HG02610 (cell line): ENCODE measurements around the gene CAPZB.

Experiments used
- ATAC-seq: cut with Tn5 transposase; IDR thresholded peaks from one replicate; pipeline ENCODE4 v1.9.1; 2021; ENCODE audit warnings: mild to moderate bottlenecking, moderate library complexity; ENCODE audit not compliant: unreplicated experiment

Gene CAPZB

GRCh38 chr1:19410393-19410792, 74.9 kb downstream of the CAPZB start:
- no peak for ATAC-seq

DNA sequence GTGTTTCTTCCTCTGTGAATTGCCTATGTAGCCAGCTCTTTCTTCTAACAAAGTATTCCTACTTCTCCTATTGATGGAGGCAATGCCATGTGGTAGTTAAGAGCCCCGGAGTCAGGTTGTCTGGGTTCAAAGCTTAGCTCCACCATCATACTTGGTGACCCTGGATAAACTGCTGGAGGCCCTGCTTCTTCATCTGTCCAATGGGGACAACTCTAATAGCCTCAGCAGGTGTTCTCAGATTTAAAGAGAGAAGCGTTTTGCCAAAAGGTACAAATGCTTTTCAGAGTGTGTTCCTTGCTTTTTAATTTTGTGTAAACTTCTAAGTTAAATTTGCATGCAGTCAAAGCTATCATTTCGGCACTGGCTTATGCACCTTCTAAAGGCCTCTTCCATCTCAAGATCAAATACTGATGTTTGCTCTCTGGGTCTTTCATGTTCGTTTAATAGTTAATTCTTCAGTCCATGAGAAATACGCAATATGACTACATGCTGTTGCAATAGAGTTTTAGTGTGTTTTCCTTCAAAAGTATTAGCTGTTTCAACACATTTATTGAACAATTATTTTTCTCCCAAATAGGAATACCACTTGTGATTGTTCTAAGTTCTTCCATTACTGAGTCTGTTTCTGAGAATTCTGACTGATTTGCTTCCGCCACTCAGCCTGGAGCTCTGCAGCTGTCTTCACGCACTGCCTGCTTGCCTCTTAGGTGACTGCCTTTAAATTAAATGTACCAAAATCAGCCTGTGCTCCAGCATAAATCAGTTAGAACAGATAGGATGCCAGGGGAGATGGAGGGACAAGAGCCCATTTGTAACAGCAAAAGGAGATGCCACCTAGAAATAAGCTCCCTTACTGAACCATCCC, 75.6 kb downstream of the CAPZB start:
- ATAC-seq: no peak

DNA sequence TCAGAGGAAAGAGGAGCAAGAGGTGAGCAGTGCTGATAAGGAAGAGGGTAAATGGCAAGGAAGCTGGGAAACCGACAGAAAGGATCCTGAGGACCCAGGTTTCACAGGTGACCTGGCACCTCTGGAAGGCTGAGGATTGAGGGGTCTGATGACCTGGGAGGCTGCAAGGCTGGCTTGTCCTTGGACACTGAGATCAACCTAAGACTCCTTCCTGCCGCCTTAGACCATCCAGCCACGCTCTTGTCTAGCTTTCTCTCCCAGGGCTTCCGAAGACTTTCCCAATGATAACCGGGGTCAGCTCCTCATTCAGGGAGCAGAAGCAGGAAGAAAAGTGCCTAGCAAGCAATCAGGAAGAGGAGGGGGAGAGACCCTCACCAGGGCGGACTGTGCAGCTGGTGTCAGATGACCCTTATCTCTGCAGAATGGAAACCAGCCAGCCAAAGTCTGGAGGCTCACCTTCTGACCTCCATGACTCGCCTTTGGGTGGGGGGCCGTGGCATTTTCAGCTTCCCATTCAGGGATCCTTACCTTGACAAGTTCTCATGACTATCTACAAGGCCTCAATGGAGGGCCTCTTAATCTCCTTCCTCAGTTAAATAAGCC, 77.7 kb downstream of the CAPZB start:
- ATAC-seq: no peak

GRCh38 chr1:19406680-19407079, 78.7 kb downstream of the CAPZB start:
- no peak for ATAC-seq

GRCh38 chr1:19405761-19406487, 79.4 kb downstream of the CAPZB start:
- ATAC-seq: no peak

- ATAC-seq: no peak
Observed at GRCh38 chr1:19405195-19405760, 80.1 kb downstream of the CAPZB start.

GRCh38 chr1:19404748-19405147, 80.6 kb downstream of the CAPZB start:
- ATAC-seq: no peak

DNA sequence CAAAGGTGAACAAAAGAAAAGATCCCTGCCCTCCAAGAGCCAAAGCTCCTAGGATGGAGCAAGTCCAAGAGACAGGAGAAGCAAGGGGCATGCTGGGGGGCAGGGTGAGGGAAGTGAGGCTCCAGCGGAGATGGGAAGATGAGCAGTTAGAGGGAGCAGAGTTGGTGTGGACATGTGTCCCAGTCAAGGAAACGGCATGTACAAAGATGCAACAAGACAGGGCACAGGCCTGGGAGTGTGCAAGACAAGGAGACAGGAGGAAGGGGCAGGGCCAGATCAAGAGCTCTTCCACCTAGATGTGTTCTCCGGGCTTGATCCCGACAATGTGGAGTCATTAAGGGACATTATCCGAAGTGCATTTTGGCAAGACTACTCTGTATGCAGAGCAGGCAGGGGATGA, 82.1 kb downstream of the CAPZB start:
- ATAC-seq: no peak

DNA sequence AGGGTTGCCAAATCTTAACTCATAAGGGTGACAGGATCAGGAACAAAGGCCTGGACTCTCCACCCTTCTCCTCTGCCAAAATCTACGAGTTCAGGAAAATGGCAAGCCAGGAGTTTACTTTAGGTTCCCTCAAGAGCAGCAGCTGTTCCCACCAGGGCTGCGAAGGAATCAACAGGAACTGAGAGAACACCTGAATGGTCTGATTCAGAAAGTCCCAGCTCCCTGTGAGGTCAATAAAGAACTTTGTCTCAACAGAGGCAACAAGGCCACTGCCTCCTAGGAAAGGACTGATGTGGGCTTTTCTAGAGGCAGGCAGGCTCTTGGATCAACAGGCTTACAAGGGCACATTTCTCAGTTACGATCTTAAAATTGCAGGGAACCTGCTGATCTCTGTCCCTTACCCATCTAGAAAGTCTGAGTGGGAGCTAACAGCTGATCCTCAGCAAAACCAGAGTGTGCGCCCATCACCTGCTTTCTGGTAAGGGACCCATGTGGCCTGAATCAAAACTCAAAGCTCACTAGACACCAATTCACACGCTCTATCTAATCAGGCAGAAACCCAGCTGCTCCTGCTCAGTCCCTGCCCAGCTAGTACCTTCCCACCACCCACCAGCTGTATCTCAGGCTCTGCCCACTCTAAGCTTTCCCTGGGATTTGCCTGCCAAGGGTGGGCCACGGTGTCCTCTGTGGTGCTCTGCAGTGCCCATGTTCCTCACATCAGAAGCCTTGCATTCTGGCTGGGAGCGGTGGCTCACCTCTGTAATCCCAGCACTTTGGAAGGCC, 83.1 kb downstream of the CAPZB start:
- no peak for ATAC-seq

DNA sequence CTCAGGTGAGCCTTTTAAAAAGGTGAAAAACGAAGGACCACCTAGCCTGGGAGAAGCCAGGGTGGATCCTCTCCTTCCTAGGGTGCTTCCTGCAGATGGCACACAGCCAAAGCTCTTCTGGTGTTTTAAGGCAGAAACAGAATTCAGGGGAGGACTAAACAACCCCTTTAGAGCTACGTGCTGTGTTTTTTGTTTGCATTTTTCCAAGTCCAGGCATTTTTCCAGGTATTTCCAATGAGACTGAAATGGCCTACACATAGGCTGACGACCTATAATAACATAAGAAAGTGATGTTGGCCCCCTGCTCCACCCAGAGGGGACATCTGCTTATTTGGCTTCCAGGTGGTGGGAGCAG, 83.8 kb downstream of the CAPZB start:
- ATAC-seq: no peak

DNA sequence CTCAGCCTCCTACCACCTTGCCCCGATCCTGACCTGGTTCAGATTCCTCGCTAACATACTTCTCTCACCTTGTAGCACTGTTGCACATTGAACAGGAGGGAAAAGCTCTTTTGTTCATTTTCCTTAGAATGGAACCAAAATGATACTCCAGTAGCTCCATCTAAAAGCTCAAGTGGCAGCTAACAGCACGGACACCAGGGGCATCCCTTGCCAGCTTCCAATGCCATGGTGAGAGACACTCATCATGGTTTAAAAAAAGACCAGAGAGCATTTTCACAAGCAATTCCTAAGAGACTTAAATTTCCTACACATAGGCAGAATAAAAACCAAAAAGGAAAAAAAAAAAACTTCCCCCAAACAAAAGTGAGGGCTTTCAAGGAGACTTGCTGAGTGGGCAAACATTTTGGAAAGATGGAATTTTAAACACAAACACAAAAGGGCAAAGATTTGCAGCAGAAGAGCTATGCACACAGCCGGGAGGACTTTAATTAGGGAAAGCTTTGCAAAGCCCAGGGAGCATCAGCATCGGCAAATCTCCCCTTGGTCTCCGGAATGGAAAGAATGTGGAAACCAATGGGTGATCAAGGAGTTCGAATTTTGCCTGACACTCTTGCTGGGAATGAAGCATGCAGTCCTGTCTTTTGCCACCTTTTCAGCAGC, 84.3 kb downstream of the CAPZB start:
- no peak for ATAC-seq

DNA sequence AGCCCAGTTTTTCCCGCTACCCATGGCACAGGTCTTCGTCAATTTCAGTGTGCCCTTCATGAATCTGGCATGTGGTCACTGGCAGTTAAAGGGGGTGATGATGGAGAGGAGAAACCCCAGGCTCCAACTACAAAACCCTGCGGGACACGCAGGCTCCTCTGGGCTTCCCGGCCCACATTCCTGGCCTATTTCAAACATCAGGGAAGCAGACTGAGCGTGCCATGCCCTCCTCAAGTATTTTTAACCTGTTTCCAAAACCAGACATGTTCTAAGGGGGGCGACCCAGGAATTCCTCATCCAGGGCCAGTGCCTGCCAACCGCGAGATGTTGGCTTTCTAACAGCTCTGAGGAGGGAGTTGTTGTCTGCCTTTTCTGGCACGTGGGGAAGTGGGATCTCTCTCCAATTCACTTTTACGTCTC, 85.1 kb downstream of the CAPZB start:
- ATAC-seq: no peak

DNA sequence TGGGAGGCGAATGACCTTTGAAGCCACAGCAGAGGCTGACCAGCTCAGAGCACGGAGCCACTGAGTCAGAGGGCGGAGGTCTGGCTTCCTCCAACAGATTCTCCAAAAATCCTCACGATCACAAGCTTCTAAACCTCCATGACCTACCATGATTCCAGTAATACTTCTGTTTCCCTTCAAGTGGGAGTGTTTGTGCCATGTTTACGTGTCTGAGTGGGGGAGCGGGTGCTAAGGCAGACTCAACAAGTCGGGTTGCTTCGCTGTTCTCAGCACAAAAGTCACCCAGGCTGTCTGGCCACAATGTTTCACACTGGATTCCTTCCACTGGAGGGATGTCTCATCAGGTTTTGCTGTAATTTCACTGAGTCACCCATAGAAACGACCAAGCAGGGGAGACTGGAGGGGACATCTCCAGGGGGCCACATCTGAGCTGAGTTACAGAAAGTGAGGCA, 87.0 kb downstream of the CAPZB start:
- ATAC-seq: no peak

DNA sequence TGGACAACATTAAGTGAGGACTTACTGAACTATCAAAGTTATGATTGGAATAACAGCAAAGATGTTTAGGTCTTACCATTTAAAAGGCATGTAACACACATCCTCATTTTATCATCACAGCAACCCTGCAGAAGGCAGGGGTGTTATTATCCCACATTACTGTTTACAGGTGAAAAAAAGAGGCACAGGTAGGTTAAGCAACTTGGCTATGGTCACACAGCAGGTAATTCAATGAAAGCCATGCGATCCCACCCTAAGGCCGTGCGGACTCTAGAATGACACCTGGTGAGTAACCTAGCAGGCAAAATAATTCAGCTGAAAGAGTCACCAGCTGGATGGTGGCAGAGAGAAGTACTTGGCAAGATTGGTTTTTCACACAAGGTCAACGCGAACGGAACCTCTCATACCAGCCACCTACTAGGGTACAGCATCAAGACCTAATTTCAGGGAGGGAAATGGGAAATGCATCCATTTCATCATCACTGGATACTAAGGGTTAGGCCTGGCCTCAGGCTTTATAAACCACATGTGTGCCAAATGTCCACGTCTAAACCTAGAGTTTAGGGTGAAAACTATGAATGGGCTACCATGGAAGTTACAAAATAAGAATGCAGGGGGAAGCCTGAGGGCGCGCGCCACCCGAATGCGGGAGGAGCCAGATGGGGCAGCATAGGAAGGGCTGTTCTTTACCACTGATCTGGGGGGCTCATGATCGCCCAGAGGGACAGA, 88.0 kb downstream of the CAPZB start:
- no peak for ATAC-seq

DNA sequence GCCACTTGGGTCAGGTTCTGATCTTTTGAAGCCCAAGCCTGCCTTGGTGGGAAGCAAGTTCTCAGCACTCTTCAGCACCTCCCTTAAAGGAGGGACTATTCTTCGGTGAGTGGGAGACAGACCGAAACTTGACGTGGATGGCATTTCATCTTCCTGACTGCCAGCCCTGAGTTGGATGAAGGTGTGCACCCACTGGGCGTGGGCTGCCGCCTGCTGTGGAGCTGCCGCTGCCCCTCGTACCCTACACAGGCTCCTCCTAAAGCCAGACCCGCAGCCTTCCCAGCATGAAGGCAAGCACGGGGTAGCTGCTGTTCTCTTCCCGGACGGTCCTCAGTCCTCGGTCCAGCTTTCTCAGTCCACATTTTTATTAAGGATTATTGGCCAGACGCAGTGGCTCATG, 89.1 kb downstream of the CAPZB start:
- ATAC-seq: no peak

- no peak for ATAC-seq
Observed at GRCh38 chr1:19395678-19396192, 89.6 kb downstream of the CAPZB start.

- no peak for ATAC-seq
Observed at GRCh38 chr1:19393046-19393445, 92.3 kb downstream of the CAPZB start.

DNA sequence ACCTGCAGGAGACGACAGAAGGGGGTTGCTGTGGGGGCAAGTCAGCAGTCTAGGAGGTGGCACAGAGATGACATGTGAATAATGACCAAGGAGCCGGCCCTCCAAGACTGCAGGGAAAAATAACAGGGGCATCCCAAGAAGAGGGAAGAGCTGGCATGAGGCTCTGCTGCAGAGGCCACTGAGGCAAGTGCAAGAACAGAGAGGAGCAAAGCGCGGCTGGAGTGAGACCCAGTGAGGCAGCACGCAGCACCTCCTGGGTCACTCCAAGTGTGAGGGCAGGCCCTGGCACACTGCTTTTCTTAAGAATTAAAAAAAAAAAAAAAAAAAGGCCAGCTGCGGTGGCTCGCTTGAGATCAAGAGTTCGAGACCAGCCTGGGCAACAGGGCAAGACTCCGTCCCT, 93.1 kb downstream of the CAPZB start:
- no peak for ATAC-seq

DNA sequence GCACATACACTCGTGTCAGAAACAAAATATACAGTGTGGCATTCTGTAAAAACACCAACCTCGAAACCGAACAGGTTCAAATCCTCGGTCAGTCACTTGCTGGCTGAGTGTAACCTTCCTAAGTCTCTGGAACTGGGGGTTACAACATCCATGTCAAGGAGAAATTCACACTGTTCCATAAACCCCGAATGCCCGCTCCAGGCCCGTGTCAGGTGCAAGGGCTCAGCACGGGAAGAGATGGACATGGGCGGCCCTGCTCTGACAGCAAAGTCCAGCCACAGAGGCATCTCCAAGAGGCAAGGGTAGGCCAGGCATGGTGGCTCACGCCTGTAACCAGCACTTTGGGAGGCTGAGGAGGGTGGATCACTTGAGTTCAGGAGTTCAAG, 93.8 kb downstream of the CAPZB start:
- no peak for ATAC-seq
